ENCODE measurements around the gene CBFB.
A peak's percentile ranks its signal among the peaks of the same experiment; 100 is the strongest.

CBFB gene

DNA sequence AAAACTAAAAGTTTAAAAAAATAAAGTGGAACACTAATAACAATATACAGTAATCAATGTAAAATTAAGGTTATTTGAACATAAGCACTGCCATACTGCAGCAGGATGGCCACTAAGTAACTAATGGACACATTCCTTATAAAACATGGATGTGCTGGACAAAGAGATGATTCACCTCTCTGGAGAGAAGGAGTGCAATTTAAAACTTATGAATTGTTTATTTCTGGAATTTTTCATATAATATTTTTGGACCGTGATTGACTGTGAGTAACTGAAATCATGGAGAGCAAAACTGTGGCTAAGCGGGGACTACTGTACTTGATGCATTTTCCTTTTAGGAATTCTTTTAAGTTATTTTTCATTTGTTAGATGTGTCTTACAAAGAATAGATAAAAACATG is 21.8 kb downstream of the CBFB start:
- no peak for DNase-seq

- no peak for DNase-seq
These were observed 23.4 kb downstream of the CBFB start for GRCh38 chr16:67052399-67052798.

DNA sequence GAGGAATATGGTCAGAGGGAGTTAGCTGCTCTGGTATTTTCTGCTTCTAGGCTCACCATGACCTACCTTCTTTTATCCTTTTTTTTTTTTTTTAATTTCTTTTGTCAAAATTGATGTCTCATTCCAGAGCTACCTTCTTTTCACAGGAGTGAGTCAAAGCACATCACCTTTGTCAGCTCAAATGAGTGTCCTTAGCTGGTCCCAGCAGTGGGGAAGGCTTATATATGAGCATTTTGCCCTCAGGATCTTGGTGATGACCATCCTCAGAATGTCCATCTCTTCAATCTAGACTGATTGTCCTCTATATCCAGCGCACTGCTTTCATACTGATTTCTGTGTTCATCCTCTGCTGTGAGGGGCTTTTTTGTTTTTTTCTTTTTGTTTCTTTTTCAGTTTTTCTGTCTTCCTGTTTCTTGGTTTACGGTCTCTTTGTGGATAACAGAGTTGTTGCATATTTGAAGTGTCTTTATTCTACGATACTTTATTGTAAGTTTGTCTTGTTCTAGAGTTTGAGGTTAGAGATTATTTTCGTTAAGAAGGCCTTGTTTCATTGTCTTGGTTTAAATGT is 24.9 kb downstream of the CBFB start:
- DNase-seq, result no peak

DNA sequence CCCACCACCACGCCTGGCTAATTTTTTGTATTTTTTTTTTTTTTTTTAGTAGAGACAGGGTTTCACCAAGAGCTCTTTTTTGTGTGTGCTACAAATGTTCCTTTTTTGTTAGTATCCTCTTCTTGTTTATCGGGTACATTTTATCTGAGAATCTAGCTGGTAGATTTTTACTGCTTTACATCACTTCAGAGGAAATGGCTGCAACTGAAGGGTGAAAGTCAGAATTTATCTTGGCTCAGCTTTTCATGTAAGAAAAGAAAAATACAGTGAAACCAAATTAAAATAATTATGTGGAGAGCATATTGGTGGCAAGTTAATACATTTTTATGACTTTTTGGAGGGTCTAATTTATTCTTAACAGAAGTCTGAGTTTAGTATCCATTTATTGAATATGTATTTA is 26.0 kb downstream of the CBFB start:
- DNase-seq, result no peak

DNA sequence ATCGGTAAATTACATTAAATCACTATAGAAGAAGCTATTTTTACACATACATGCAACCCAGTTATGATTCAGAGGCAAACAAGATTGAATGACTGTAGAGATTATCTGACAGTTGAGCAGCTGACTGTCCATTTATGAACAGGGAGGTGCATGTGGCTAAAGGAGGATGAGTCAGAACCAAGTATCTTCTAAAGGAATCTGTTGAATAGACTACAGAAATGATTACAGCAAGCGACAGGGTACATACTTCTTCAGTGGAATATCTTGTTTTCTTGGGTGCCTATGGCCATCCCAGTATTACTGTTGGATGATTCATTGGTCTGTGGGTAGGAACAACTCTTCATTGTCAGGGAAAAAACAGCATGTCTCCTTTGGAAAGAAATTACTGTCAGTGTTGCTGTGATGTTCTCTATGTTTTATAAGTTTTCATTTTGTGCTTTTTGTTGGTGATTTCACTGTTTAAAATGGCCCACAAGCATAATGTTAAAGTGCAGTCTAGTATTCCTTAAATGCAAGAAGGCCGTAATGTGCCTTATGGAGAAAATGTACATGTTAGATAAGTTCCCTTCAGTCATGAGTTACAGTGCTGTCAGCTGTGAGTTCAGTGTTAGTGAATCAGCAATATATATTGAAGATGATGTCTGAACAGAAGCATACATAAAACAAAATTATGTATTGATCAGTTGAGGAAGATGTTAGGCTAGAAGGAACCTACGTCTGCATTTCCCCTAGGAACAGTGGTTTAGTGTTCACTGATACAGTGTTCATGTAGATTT is 27.0 kb downstream of the CBFB start:
- no peak for DNase-seq

GRCh38 chr16:67063008-67063407 is 34.1 kb downstream of the CBFB start:
- DNase-seq, result no peak

DNA sequence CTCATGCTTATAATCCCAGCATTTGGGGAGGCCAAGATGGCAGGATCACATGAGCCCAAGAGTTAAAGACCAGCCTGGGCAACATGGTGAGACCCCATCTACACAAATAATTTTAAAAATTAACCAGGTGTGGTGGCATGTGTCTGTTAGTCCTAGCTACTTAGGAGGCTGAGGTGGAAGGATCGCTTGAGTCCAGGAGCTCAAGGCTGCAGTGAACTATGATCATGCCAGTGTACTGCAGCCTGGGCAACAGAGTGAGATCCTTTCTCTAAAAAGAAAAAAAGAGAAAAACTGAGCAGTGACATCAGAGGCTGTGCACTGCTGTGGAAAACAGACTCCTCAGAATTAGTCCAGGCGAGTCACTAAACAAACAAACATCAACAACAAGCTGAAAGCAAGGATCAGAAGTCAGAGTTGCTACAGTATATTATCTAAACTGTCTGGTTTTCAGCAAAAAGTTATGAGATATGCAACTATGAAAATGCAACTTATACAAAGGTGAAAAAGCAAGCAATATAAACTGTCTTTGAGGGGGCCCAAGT is 39.3 kb downstream of the CBFB start:
- no peak for DNase-seq

DNA sequence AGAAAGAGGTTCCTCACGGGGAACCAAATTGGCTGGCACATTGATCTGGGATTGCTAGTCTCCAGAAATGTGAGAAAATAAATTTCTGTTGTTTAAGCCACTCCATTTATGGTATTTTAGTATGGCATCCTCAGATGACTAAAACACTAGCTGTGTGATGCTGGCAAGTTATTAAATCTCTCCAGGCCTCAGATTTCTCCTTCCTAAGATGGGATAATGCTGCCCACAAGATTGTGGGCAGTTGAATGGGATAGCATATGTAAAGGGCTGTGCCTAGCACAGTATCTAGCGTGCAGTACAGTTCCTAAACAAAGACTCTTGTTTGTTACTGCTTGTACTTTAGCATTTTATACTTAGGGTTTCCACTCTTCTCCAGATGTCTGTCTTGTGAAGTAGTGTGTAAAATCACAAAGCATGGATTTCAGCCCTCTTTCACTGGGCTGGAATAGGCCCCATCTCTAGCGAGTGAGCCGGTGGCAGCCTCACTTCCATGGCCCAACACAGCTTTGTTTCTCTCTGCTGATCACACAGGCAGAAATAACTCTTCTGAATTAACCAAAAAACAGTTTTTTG is 42.6 kb downstream of the CBFB start:
- no peak for DNase-seq

DNA sequence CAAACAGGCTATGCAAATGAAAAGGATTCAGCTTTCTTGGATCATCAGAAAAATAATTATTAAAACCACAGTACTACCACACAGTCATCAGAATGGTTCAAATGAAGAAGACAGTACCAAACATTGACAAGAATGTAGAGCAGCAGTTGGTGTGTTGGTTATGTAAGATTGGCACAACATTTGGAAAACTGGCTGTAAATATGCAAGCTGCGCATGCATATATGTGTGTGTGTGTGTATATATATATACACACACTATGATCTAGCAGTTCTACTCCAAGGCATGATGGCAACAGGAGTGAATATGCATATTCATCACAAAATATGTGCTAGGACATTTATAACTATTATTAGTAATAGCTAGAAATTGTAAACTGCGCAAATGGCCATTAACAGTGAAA is 46.4 kb downstream of the CBFB start:
- no peak for DNase-seq

- no peak for DNase-seq
These were observed 48.9 kb downstream of the CBFB start for GRCh38 chr16:67077871-67078270.

GRCh38 chr16:67082100-67082499 is 53.2 kb downstream of the CBFB start:
- DNase-seq, result no peak

DNA sequence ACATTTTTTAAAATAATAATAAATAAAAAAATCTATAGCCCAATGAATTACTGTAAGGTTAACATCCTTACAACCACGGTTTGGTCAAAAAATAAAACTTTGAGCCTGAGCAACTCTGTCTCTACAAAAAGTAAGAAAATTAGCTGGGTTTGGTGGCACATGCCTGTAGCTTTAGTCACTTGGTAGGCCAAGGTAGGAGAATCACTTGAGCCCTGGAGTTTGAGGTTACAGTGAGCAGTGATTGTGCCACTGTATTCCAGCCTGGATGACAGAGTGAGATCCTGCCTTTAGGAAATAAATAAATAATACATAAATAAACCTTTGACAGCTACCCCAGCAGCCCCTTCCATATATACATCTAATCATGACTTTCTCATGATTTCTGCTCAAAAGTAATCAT is 53.9 kb downstream of the CBFB start:
- no peak for DNase-seq

DNA sequence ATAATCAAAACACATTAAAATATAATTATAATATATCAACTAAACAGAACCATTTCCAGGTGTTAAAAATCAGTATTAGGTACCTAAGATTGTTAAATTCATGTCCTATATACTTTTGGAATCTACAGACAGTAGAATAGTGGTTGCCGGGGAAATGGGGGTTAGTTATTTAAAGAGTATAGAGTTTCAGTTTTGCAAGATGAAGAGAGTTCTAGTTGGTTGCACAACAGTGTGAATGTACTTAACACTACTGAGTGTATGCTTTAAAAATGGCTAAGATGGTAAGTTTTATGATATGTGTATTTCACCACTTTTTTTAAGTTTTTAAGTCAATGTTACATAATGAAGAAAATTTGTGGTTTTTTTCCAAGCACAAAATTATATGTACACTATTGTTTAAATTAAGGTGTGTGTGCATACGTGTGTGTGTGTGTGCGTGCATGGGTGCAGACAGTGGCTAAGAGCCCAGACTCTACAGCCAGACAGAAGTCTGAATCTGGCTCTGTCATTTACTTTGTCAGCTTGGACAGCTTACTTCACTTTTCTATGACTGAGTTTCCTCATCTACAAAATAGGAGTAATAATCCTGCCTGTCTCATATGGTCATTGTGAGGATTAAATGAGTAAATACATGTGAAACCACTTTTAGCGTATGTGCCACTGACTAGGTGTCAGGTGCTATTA is 55.5 kb downstream of the CBFB start:
- DNase-seq, result no peak

DNA sequence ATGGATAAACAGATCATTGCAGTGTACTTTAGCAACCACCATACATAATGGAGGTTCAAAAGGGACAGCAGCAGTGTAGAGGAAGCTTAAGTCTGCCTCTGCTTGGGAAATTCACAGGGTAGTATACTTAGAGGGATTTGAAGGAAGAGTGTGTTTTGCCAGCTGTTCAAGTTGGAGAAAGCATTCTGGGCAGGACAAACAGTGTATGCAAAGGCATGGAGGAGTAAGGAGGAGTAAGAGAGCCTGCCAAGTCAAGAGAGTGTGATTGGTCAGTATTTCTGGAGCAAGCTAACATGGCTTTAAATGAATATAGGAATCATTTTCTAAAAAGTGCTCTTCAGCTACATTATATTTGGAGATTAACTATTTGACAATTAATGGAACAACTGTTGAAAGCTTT is 57.9 kb downstream of the CBFB start:
- no peak for DNase-seq

DNA sequence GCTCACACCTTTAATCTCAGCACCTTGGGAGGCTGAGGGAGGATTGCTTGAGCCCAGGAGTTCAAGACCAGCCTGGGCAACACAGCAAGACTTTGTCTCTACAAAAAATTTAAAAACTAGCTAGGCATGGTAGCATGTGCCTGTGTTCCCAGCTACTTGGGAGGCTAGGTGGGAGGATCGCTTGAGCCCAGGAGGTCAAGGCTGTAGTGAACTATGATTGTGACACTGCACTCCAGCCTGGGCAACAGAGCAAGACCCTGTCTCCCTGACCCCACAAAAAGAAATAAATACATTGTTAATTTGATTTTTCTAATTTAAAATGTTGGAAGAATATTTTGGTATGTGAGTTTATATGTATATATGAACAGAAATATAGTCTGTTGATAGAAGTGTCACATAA is 58.3 kb downstream of the CBFB start:
- DNase-seq, result no peak

GRCh38 chr16:67087803-67088202 is 58.9 kb downstream of the CBFB start:
- peak; percentile 83 for DNase-seq

DNA sequence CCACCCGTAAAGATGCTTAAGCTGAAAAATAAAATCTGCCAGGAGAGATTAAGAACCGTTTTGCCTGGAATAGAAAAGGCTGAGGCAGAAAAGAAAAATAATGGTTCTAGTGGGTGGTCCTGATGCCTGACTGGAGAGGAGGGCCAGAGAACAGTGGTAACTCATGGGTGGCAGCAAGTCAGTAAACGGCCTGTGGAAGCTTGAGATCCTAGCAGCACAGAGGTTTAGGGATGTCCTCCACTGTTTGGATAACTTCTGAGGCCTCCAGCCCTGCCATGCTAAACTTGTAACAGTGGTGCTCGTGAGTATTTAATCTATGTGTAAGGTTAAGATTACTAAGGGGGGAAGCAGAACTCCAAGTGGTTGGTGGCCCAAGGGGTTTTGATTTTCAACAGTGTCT is 59.6 kb downstream of the CBFB start:
- DNase-seq, result no peak

DNA sequence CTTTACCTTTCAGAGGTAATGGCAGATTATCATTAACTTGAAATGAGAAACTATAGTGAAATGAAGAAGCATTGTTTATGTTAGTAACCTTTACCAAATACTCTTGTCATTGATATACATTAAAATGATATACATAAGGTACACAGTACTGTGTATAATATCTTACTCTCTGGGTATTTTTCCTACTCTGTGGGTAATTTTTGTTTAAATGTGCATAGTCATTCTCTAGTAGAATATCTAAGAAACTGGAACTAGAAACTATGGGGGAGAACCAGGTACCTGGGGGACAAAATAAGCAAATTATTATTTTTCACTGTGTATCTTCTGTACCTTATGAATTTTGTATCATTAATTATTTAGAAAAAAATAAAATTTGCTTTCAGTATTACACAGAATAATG is 60.2 kb downstream of the CBFB start:
- no peak for DNase-seq

- no peak for DNase-seq
These were observed 63.1 kb downstream of the CBFB start for GRCh38 chr16:67091906-67092566.

DNA sequence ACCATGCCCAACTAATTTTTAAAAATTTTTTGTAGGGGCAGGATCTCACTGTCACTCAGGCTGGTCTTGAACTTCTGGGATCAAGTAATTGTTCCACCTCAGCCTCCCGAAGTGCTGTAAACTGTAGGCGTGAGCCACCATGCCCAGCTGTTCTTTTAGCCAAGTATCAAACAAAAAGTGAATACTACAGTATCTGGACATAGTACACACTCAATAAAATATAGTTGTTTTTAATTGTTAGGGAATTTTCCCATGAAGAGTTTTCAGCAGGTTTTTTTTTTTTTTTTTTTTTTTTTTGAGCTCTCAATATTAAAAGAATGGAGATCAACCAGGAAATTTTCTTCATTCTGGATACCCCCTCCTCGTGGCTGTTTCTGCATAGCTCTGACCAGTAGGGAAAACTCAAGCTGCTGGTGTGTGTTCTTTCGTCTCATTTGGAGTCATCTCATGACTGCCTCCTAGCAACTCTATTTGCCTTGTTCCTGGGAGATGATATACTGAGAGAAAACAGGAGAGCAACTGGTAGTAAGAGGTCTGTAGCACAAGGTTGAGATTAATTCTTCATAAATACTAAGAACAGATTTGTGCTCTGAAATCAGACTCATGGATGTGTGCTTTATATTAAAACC is 64.3 kb downstream of the CBFB start:
- no peak for DNase-seq

DNA sequence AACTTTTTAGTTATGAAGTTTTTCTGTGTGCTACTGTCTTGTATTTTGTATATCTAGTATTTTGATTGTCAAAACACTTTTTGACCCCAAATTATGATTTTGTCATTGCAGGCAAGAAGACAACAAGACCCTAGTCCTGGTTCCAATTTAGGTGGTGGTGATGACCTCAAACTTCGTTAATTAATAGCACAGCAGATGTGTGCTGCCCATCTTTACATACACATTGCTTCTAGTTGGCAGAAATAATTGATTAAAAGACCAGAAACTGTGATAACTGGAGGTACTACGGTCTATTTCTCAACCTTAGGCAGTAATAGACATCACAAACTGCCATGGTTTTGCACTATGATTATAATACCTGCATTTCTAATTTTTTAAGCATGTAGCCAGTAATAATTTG is 69.7 kb downstream of the CBFB start:
- DNase-seq, result no peak

- no peak for DNase-seq
These were observed 71.8 kb downstream of the CBFB start for GRCh38 chr16:67100569-67101310.
